ENCODE results near the gene RPA1. TPM values are rescaled to one million over a fixed set of nuclear protein-coding genes. Genes with fewer than 3 reads are reported as not detected.

The RPA1 gene
- total and polyA plus RNA-seq, 2 of the 4 experiments (the other 2 are of a cell fraction): 38.4 to 48.2 TPM

DNA sequence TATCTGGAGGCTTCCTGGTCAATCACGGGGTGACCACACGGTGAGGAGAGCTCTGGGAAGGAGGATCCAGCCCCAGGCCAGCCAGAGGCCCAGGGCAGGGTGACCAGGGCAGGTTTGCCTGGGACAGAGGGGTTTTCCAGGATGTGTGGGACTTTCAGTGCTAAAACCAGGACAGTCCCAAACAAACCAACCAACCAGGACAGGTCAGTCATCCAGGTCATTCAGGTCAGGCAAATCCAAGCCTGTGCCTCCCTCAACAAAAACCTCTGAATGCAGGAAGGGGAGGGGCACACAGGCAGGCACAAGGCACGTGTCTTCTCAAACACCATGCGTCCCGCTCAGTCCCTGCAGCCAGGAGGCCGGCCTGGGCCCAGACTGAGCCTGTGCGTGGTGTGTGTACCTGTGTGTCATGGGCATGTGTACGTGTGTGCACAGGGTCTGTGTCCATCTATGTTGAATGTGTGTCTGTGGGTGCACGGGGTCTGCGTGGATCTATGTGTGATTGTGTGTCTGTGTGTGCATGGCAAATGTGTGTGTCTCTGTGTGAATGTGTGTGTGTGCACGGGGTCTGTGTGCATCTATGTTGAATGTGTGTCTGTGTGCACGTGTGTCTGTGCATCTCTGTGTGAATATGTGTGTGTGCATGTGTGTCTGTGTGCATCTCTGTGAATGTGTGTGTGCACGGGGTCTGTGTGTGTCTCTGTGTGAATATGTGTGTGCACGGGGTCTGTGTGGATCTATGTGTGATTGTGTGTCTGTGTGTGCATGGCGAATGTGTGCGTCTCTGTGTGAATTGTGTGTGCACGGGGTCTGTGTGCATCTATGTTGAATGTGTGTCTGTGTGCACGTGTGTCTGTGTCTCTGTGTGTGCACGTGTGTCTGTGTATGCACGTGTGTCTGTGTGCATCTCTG lies 116.5 kb downstream of the RPA1 start:
- H3K27ac ChIP-seq (ENCODE audit: insufficient read depth, low read length): no peak overlapping the region
- no peak overlapping the region for H3K4ac ChIP-seq (ENCODE audit: low read depth, low read length)
- no peak overlapping the region for H2AK5ac ChIP-seq (ENCODE audit: low read depth, low read length)
- H3K4me3 ChIP-seq (ENCODE audit: insufficient read depth, low read depth, low read length): no peak overlapping the region
- dilution Hi-C loops (cut with HindIII; ENCODE audit: low sequenced_read_pairs, unreplicated experiment) (no loop called here), in situ Hi-C loops (cut with MboI; ENCODE audit: low sequenced_read_pairs) (no loop called here), intact Hi-C loops (cut with micrococcal nuclease) (no loop called here)
- no peak overlapping the region for H4K5ac ChIP-seq (ENCODE audit: low read depth, low read length)
- H4K20me1 ChIP-seq (ENCODE audit: insufficient read depth, low read length): no peaks in the 10 kb centered on the region
- H4K91ac ChIP-seq (ENCODE audit: insufficient read depth, low read depth, low read length): no peak overlapping the region
- H2BK15ac ChIP-seq (ENCODE audit: low read depth, low read length): no peak overlapping the region
- H3K27me3 ChIP-seq (ENCODE audit: control insufficient read depth, insufficient read depth, low read length): peaks cover 32% of the 10 kb centered on the region
- no peaks in the 10 kb centered on the region for H3K9me3 ChIP-seq (ENCODE audit: control insufficient read depth, insufficient read depth, low read length)
- WGBS, 2 experiments (ENCODE audit: extremely low coverage in 2 of 2, insufficient read length in 1 of 2): 78% methylated on average over 14 of the region's 20 CpGs; no CpG with 5 or more reads in 1 of the 2 experiments
- no peak overlapping the region for H3K9ac ChIP-seq (ENCODE audit: low read depth, low read length)
- H3K36me3 ChIP-seq (ENCODE audit: control insufficient read depth, insufficient read depth, low read length): no peaks in the 10 kb centered on the region
- H3K4me1 ChIP-seq (ENCODE audit: control insufficient read depth, insufficient read depth, low read length): no peaks in the 10 kb centered on the region
- no peak overlapping the region for H2BK20ac ChIP-seq (ENCODE audit: low read depth, low read length)
- ATAC-seq (ENCODE audit: low read depth): no peak
- ChIA-PET POLR2A (ENCODE audit: unreplicated experiment) (no interaction called here), CTCF (no interaction called here)
- DNase-seq: no peak
- H4K8ac ChIP-seq (ENCODE audit: low read depth in 2 of 2, low read length in 2 of 2): no peak overlapping the region
- H3K23ac ChIP-seq (ENCODE audit: low read depth, low read length): no peak overlapping the region
- no peak overlapping the region for H2BK5ac ChIP-seq (ENCODE audit: low read depth, low read length, poor library complexity, severe bottlenecking)
- H3K18ac ChIP-seq (ENCODE audit: low read depth, low read length): no peak overlapping the region
- H3K14ac ChIP-seq (replicated peaks; ENCODE audit: low read depth, low read length): no peak overlapping the region
- no peak overlapping the region for H2AK9ac ChIP-seq (replicated peaks; ENCODE audit: low read depth, low read length, poor library complexity)
- H3K79me1 ChIP-seq (ENCODE audit: low read depth in 1 of 2, low read length in 2 of 2): no peaks in the 10 kb centered on the region
- no TSS peak for BruUV-seq (replicated peaks)
- H3K9me1 ChIP-seq (ENCODE audit: insufficient read depth, low read length): 0 out of 2 replicates have a peak, but pooled peaks cover 4% of the 10 kb centered on the region
- no peak overlapping the region for H2AFZ ChIP-seq (replicated peaks; ENCODE audit: low read length, poor library complexity)
- no peak overlapping the region for H2BK120ac ChIP-seq (ENCODE audit: low read depth, low read length)
- H3K4me2 ChIP-seq (ENCODE audit: low read depth, low read length): no peak overlapping the region
- no peak overlapping the region for H3K56ac ChIP-seq (ENCODE audit: extremely low read depth, insufficient read depth, low read length)
- TF ChIP-seq RFX5 (IDR thresholded peaks at IDR 0.05; ENCODE audit: low read depth, low read length) (no peak), MXI1 (IDR thresholded peaks at IDR 0.05; ENCODE audit: borderline replicate concordance, low read depth, low read length) (no peak), NFE2L2 (IDR thresholded peaks at IDR 0.05; ENCODE audit: low read depth, low read length) (no peak), RAD21 (IDR thresholded peaks at IDR 0.05; ENCODE audit: low read length) (no peak), FOS (IDR thresholded peaks at IDR 0.05; ENCODE audit: low read depth, low read length) (no peak), BHLHE40 (IDR thresholded peaks at IDR 0.05; ENCODE audit: low read depth, low read length) (no peak), CEBPB (IDR thresholded peaks at IDR 0.05; ENCODE audit: low read depth, low read length) (no peak), CHD1 (IDR thresholded peaks at IDR 0.05; ENCODE audit: low read depth, low read length) (no peak), SMC3 (IDR thresholded peaks at IDR 0.05; ENCODE audit: low read depth, low read length) (no peak), ELK1 (IDR thresholded peaks at IDR 0.05; ENCODE audit: borderline replicate concordance, low read depth, low read length) (no peak), MAFK (IDR thresholded peaks at IDR 0.05; ENCODE audit: low read depth, low read length) (no peak), CTCF (conservative IDR thresholded peaks at IDR 0.05; ENCODE audit: low read depth, low read length) (no peak), MAZ (IDR thresholded peaks at IDR 0.05; ENCODE audit: borderline replicate concordance, low read depth, low read length) (no peak)
- TF ChIP-seq, protein P1, sequence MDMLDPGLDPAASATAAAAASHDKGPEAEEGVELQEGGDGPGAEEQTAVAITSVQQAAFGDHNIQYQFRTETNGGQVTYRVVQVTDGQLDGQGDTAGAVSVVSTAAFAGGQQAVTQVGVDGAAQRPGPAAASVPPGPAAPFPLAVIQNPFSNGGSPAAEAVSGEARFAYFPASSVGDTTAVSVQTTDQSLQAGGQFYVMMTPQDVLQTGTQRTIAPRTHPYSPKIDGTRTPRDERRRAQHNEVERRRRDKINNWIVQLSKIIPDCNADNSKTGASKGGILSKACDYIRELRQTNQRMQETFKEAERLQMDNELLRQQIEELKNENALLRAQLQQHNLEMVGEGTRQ (IDR thresholded peaks at IDR 0.05; ENCODE audit: low read depth, low read length): no peak

All from IMR-90 (cell line).